ENCODE measurements around the gene NOS3. TPM values are rescaled to one million over a fixed set of nuclear protein-coding genes. Genes with fewer than 3 reads are reported as not detected.
A peak's percentile ranks its signal among the peaks of the same experiment; 100 is the strongest.

The NOS3 gene
- polyA plus RNA-seq, 1 of the 3 experiments (the other 2 are of a cell fraction): 0.41 TPM

DNA sequence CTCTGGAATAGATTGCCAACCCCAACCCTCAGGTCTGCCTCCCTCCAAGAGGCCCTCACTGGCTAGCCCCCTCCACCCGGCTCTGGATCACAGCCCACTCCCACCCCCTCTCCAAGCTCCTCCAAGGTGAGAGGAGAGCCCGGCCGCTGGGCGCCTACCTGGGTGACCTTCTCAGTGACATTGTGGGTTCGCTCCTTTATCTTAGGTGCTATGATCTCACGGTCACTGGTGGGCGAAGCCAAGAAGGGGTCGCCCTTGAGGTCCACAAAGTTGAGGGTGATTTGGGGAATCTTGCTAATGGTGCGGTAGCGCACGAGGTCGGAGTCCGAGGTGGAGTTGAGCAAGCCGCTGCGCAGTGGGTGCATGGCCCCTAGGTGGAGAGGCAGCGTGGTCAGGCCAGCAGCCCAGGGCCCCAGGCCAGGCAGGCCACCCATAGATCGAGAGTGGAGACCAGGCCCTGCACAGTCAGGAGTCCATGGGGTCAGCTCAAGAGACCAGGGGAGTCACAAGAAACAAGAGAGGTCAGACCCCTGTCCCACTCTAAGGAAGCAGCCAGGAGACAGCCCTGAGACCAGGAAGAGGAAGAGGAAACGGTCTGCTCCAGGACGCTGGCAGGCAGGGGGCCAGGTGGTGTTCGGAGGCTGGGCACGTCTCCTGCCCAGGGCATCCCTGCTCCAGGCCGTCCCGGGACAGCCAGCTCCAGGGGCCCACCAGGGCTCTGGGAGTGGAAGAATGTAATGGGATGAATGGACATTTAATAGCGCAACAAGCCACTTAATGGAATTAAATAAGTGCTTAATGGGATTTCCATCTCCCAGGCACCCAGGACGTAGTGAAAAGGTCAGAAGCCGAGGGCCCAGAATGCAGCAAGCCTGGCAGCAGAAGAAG is 33.4 kb upstream of the NOS3 start (continued):
- TF ChIP-seq FOXJ3 (CRISPR knock-in tag; IDR thresholded peaks at IDR 0.05) (no peak), TAF1 (IDR thresholded peaks at IDR 0.05; ENCODE audit: borderline replicate concordance, low read depth, low read length) (no peak)
- TF ChIP-seq, protein P1, sequence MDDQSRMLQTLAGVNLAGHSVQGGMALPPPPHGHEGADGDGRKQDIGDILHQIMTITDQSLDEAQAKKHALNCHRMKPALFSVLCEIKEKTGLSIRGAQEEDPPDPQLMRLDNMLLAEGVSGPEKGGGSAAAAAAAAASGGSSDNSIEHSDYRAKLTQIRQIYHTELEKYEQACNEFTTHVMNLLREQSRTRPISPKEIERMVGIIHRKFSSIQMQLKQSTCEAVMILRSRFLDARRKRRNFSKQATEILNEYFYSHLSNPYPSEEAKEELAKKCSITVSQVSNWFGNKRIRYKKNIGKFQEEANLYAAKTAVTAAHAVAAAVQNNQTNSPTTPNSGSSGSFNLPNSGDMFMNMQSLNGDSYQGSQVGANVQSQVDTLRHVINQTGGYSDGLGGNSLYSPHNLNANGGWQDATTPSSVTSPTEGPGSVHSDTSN (IDR thresholded peaks at IDR 0.05): no peak
- TF ChIP-seq, protein P2, sequence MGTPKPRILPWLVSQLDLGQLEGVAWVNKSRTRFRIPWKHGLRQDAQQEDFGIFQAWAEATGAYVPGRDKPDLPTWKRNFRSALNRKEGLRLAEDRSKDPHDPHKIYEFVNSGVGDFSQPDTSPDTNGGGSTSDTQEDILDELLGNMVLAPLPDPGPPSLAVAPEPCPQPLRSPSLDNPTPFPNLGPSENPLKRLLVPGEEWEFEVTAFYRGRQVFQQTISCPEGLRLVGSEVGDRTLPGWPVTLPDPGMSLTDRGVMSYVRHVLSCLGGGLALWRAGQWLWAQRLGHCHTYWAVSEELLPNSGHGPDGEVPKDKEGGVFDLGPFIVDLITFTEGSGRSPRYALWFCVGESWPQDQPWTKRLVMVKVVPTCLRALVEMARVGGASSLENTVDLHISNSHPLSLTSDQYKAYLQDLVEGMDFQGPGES (IDR thresholded peaks at IDR 0.05; ENCODE audit: low read depth, low read length): no peak
- TF ChIP-seq, protein P3, sequence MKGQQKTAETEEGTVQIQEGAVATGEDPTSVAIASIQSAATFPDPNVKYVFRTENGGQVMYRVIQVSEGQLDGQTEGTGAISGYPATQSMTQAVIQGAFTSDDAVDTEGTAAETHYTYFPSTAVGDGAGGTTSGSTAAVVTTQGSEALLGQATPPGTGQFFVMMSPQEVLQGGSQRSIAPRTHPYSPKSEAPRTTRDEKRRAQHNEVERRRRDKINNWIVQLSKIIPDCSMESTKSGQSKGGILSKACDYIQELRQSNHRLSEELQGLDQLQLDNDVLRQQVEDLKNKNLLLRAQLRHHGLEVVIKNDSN (IDR thresholded peaks at IDR 0.05; ENCODE audit: borderline replicate concordance, low read depth): no peak

DNA sequence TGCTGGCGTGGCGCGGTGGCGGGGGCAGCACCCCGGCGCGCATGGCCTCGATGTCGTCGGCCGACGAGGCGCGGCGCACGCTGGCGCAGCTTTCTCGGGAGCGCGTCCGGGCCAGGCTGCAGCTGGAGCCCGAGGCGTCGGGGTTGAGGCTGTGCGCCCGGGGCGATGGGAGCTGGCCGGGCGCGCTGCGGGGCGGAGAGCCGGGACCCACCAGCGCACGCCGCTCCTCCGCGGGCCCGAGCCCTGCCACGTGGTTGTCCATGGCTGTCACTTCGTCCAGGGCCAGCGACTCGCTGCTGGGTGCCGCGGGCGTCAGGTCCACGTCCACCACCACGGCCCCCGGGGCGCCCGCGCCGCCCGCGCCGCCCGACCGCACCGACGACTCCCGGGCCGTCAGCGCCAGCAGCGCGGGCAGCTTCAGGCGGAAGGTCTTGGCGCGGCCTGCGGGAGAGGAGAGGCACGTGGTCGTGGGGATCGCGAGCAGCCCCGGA is 32.7 kb upstream of the NOS3 start:
- Histone ChIP-seq H4K20me1 (ENCODE audit: insufficient read depth) (no peaks in the 10 kb centered on the region), H3K9me2 (no peaks in the 10 kb centered on the region), H3K27ac (ENCODE audit: low read depth in 2 of 2, low read length in 1 of 2) (peak overlapping the region in 1 of 2 experiments; percentile 94; a peak in 2 of 4 replicates), H3K4me2 (no peak overlapping the region), H3F3A (replicated peaks; ENCODE audit: insufficient read depth) (no peaks in the 10 kb centered on the region), H3K9me3 (no peaks in the 10 kb centered on the region), H3K79me2 (ENCODE audit: insufficient read depth) (no peaks in the 10 kb centered on the region), H3K36me3 (replicated peaks in 1 of 2; ENCODE audit: control insufficient read depth in 1 of 2, insufficient read depth in 2 of 2, low read length in 1 of 2) (no peaks in the 10 kb centered on the region), H3K27me3 (ENCODE audit: insufficient read depth) (peaks cover 12% of the 10 kb centered on the region; the same call in 1 of the 2 replicates), H3K9ac (no peak overlapping the region), H3K4me3 (ENCODE audit: low read depth in 2 of 2, low read length in 1 of 2) (no peak overlapping the region; a peak in 1 of 4 replicates), H2AFZ (ENCODE audit: low read depth) (no peak overlapping the region), H3K4me1 (ENCODE audit: control insufficient read depth in 1 of 2, insufficient read depth in 2 of 2, low read depth in 1 of 2, low read length in 1 of 2) (peaks cover 0 to 92% of the 10 kb centered on the region in 2 experiments; a peak in 2 of 4 replicates)
- CTCF ChIA-PET: interaction anchor here (1.1 to 27.1 kb wide), 7 partner anchors 13 to 60 kb away, joined by 3 to 761 read pairs (median 30); partner anchors contain the start of gene NOS3
- WGBS (ENCODE audit: low lambda C conversion rate): 90% methylated on average over 59 of the region's 74 CpGs
- DNase-seq: no peak
- POLR2A ChIA-PET: no interaction called here
- no peak for TF ChIP-seq TCF12 (IDR thresholded peaks at IDR 0.05)
- TF ChIP-seq JUND (IDR thresholded peaks at IDR 0.05): no peak
- TF ChIP-seq, protein P2 (IDR thresholded peaks at IDR 0.05; ENCODE audit: low read depth, low read length): no peak
- TF ChIP-seq, protein P3 (IDR thresholded peaks at IDR 0.05; ENCODE audit: borderline replicate concordance, low read depth): no peak
- TF ChIP-seq TAF1 (IDR thresholded peaks at IDR 0.05; ENCODE audit: borderline replicate concordance, low read depth, low read length): no peak
- TF ChIP-seq RAD21 (IDR thresholded peaks at IDR 0.05; ENCODE audit: low read length): no peak
- TF ChIP-seq FOXJ3 (CRISPR knock-in tag; IDR thresholded peaks at IDR 0.05): no peak
- no peak for TF ChIP-seq RXRA (IDR thresholded peaks at IDR 0.05; ENCODE audit: borderline replicate concordance, low read depth)
- no peak for TF ChIP-seq RFX5 (IDR thresholded peaks at IDR 0.05; ENCODE audit: low read length)
- no peak for TF ChIP-seq NRF1 (IDR thresholded peaks at IDR 0.05; ENCODE audit: low read depth, low read length)
- TF ChIP-seq, protein P1 (IDR thresholded peaks at IDR 0.05): no peak
- no peak for TF ChIP-seq NFIC (IDR thresholded peaks at IDR 0.05; ENCODE audit: borderline replicate concordance)
